ENCODE results near the gene NUP98. TPM values are rescaled to one million over a fixed set of nuclear protein-coding genes. Genes with fewer than 3 reads are reported as not detected.
"Not testable (repeated sequence)": the region's sequence is repeated elsewhere in the genome, so short reads cannot be mapped to it uniquely, and the experiment has no call there.

Gene NUP98
- total RNA-seq, 4 donors from 2014 or later: 65.2 to 128 (median 102) TPM

GRCh38 chr11:3795131-3796001 lies 2.0 kb downstream of the NUP98 start:
- no peaks in the 10 kb centered on the region for H3K9me3 ChIP-seq
- in situ Hi-C loops (cut with MboI; ENCODE audit: low sequenced_read_pairs in 4 of 4) (no loop called here), intact Hi-C loops (cut with DNase I; ENCODE audit: low total_unique reads) (loop anchor here (1.0 to 10.0 kb wide), 2 partner anchors 82 to 181 kb away; no protein-coding TSS in a partner anchor)
- DNase-seq (no peak), ATAC-seq (no peak)
- peaks cover 0 to 23% of the 10 kb centered on the region in 2 donors for H3K36me3 ChIP-seq
- H3K4me3 ChIP-seq: peak overlapping the region; percentile 90 to 98 (median 95)
- H3K27ac ChIP-seq: peak overlapping the region; percentile 96 to 100 (median 98)
- no peaks in the 10 kb centered on the region for H3K27me3 ChIP-seq
- peaks cover 26 to 32% of the 10 kb centered on the region in 2 donors for H3K4me1 ChIP-seq
- TF ChIP-seq POLR2A (IDR thresholded peaks at IDR 0.05): no peak
- TF ChIP-seq CTCF (IDR thresholded peaks at IDR 0.05 in 4 of 5, conservative IDR thresholded peaks at IDR 0.05 in 1 of 5): no peak

- in situ Hi-C loops (cut with MboI; ENCODE audit: low sequenced_read_pairs in 4 of 4); H3K4me3 ChIP-seq; ATAC-seq; H3K27me3 ChIP-seq; H3K9me3 ChIP-seq; DNase-seq: not testable (repeated sequence)
- Histone ChIP-seq H3K36me3 (peaks cover 0 to 23% of the 10 kb centered on the region in 2 donors), H3K4me1 (peaks cover 26 to 35% of the 10 kb centered on the region in 2 donors), H3K27ac (peak overlapping the region in 1 of 4 donors; percentile 99)
- intact Hi-C loops (cut with DNase I; ENCODE audit: low total_unique reads): loop anchor here (10.0 kb wide), 1 partner anchor 180 kb away; no protein-coding TSS in a partner anchor
Measured at GRCh38 chr11:3794387-3794786, 3.0 kb downstream of the NUP98 start.

- Histone ChIP-seq H3K27me3 (no peaks in the 10 kb centered on the region), H3K9me3 (no peaks in the 10 kb centered on the region), H3K36me3 (peaks cover 0 to 4% of the 10 kb centered on the region in 2 donors), H3K4me3 (no peak overlapping the region), H3K27ac (peak overlapping the region in 1 of 4 donors; percentile 26), H3K4me1 (peaks cover 13 to 21% of the 10 kb centered on the region in 2 donors)
- no peak for DNase-seq
- ATAC-seq: no peak
- no peak for TF ChIP-seq POLR2A (IDR thresholded peaks at IDR 0.05)
- TF ChIP-seq CTCF (IDR thresholded peaks at IDR 0.05 in 4 of 5, conservative IDR thresholded peaks at IDR 0.05 in 1 of 5): no peak
- intact Hi-C loops (cut with DNase I; ENCODE audit: low total_unique reads): no loop called here
- in situ Hi-C loops (cut with MboI; ENCODE audit: low sequenced_read_pairs in 4 of 4): no loop called here
Measured at GRCh38 chr11:3786781-3787428, 10.4 kb downstream of the NUP98 start.

GRCh38 chr11:3783611-3784010 lies 13.7 kb downstream of the NUP98 start:
- Histone ChIP-seq H3K9me3 (no peaks in the 10 kb centered on the region), H3K4me1 (peaks cover 22 to 31% of the 10 kb centered on the region in 2 donors), H3K27me3 (no peaks in the 10 kb centered on the region), H3K36me3 (peaks cover 0 to 15% of the 10 kb centered on the region in 2 donors), H3K4me3 (no peak overlapping the region), H3K27ac (no peak overlapping the region)
- DNase-seq: no peak
- intact Hi-C loops (cut with DNase I; ENCODE audit: low total_unique reads) (no loop called here), in situ Hi-C loops (cut with MboI; ENCODE audit: low sequenced_read_pairs in 4 of 4) (no loop called here)
- no peak for TF ChIP-seq POLR2A (IDR thresholded peaks at IDR 0.05)
- no peak for TF ChIP-seq CTCF (IDR thresholded peaks at IDR 0.05 in 4 of 5, conservative IDR thresholded peaks at IDR 0.05 in 1 of 5)
- ATAC-seq: no peak

GRCh38 chr11:3782963-3783362 lies 14.4 kb downstream of the NUP98 start:
- Histone ChIP-seq H3K36me3 (peaks cover 0 to 21% of the 10 kb centered on the region in 2 donors), H3K27me3 (no peaks in the 10 kb centered on the region), H3K4me3 (no peak overlapping the region), H3K27ac (peak overlapping the region in 2 of 4 donors; percentile 42 to 66), H3K9me3 (no peaks in the 10 kb centered on the region), H3K4me1 (peaks cover 22 to 31% of the 10 kb centered on the region in 2 donors)
- intact Hi-C loops (cut with DNase I; ENCODE audit: low total_unique reads) (no loop called here), in situ Hi-C loops (cut with MboI; ENCODE audit: low sequenced_read_pairs in 4 of 4) (no loop called here)
- no peak for DNase-seq
- TF ChIP-seq POLR2A (IDR thresholded peaks at IDR 0.05): no peak
- ATAC-seq: no peak

All from gastrocnemius medialis (tissue), 4 donors.